ENCODE results near the gene CLTCL1. TPM values are rescaled to one million over a fixed set of nuclear protein-coding genes. Genes with fewer than 3 reads are reported as not detected.

Gene CLTCL1
- total and polyA plus RNA-seq, 12 donors, result 13.0 to 62.8 (median 21.8) TPM

GRCh38 chr22:19224985-19225384 lies 66.5 kb downstream of the CLTCL1 start:
- intact Hi-C loops (cut with DNase I), result loop anchor here in 1 of 2 donors (10.0 kb wide), 1 partner anchor 60 kb away; no protein-coding TSS in a partner anchor
- peaks cover 0 to 24% of the 10 kb centered on the region in 2 donors for H3K36me3 ChIP-seq (replicated peaks in 1 of 2)
- no peak for TF ChIP-seq CTCF (IDR thresholded peaks at IDR 0.05)
- TF ChIP-seq POLR2A (IDR thresholded peaks at IDR 0.05), result no peak
- H3K4me1 ChIP-seq (replicated peaks in 1 of 2), result no peaks in the 10 kb centered on the region
- WGBS, 4 donors, result 88 to 97% (median 96%) methylated on average over 7 of the region's 7 CpGs
- no peak overlapping the region for H3K27ac ChIP-seq
- no peaks in the 10 kb centered on the region for H3K9me3 ChIP-seq (replicated peaks in 1 of 3)
- H3K27me3 ChIP-seq, result no peaks in the 10 kb centered on the region
- no peak overlapping the region for H3K4me3 ChIP-seq
- DNase-seq, result no peak

- no peaks in the 10 kb centered on the region for H3K27me3 ChIP-seq
- no peaks in the 10 kb centered on the region for H3K4me1 ChIP-seq (replicated peaks in 1 of 2)
- TF ChIP-seq CTCF (IDR thresholded peaks at IDR 0.05) (no peak), POLR2A (IDR thresholded peaks at IDR 0.05) (no peak)
- H3K4me3 ChIP-seq, result no peak overlapping the region
- H3K27ac ChIP-seq, result no peak overlapping the region
- intact Hi-C loops (cut with DNase I), result loop anchor here in 1 of 2 donors (10.0 kb wide), 1 partner anchor 60 kb away; no protein-coding TSS in a partner anchor
- no peaks in the 10 kb centered on the region for H3K9me3 ChIP-seq (replicated peaks in 1 of 3)
- DNase-seq, result no peak
- WGBS, 4 donors, result 87 to 96% (median 91%) methylated on average over 5 of the region's 5 CpGs
- H3K36me3 ChIP-seq (replicated peaks in 1 of 2), result peaks cover 0 to 24% of the 10 kb centered on the region in 2 donors
These were observed 67.0 kb downstream of the CLTCL1 start for GRCh38 chr22:19224557-19224956.

GRCh38 chr22:19223617-19224016 lies 67.9 kb downstream of the CLTCL1 start:
- H3K27me3 ChIP-seq, result no peaks in the 10 kb centered on the region
- no peak overlapping the region for H3K27ac ChIP-seq
- H3K36me3 ChIP-seq (replicated peaks in 1 of 2), result peaks cover 0 to 24% of the 10 kb centered on the region in 2 donors
- TF ChIP-seq CTCF (IDR thresholded peaks at IDR 0.05) (no peak), POLR2A (IDR thresholded peaks at IDR 0.05) (no peak)
- intact Hi-C loops (cut with DNase I), result loop anchor here in 1 of 2 donors (10.0 kb wide), 1 partner anchor 61 kb away; no protein-coding TSS in a partner anchor
- WGBS, 4 donors, result 86 to 96% (median 90%) methylated on average over 6 of the region's 6 CpGs
- DNase-seq, result peak in 1 of 7 donors; percentile 16
- no peaks in the 10 kb centered on the region for H3K9me3 ChIP-seq (replicated peaks in 1 of 3)
- H3K4me1 ChIP-seq (replicated peaks in 1 of 2), result no peaks in the 10 kb centered on the region
- H3K4me3 ChIP-seq, result no peak overlapping the region

GRCh38 chr22:19223110-19223509 lies 68.4 kb downstream of the CLTCL1 start:
- peaks cover 0 to 3% of the 10 kb centered on the region in 2 donors for H3K4me1 ChIP-seq (replicated peaks in 1 of 2)
- H3K4me3 ChIP-seq, result no peak overlapping the region
- H3K27ac ChIP-seq, result no peak overlapping the region
- WGBS, 4 donors, result 91 to 92% (median 91%) methylated on average over 6 to 9 of the region's 9 CpGs
- no peaks in the 10 kb centered on the region for H3K27me3 ChIP-seq
- peak in 1 of 7 donors; percentile 9 for DNase-seq
- no peaks in the 10 kb centered on the region for H3K9me3 ChIP-seq (replicated peaks in 1 of 3)
- intact Hi-C loops (cut with DNase I), result loop anchor here in 1 of 2 donors (10.0 kb wide), 1 partner anchor 62 kb away; no protein-coding TSS in a partner anchor
- peaks cover 0 to 19% of the 10 kb centered on the region in 2 donors for H3K36me3 ChIP-seq (replicated peaks in 1 of 2)
- TF ChIP-seq CTCF (IDR thresholded peaks at IDR 0.05) (no peak), POLR2A (IDR thresholded peaks at IDR 0.05) (no peak)
